CD4-positive, alpha-beta T cell (primary cell): ENCODE measurements around the gene KLC4. TPM values are rescaled to one million over a fixed set of nuclear protein-coding genes. Genes with fewer than 3 reads are reported as not detected.

Experiments
- ATAC-seq: fragments of 200-7000 bp; cut with Tn5 transposase; one replicate; pipeline ENCODE4 v1.10.0; 2022; ENCODE audit warnings: mild to moderate bottlenecking; ENCODE audit not compliant: poor library complexity
- CTCF ChIA-PET: fragments of 350-600 bp; sonication (Branson Sonifier 250); formaldehyde crosslinking; loops from one replicate; lab custom pipeline; 2021; ENCODE audit warnings: antibody characterized with exemption, inconsistent platforms; lab: Charles Lee
- POLR2A ChIA-PET: fragments of 350-600 bp; sonication (Branson Sonifier 250); formaldehyde crosslinking; loops from one replicate; lab custom pipeline; 2021; ENCODE audit warnings: antibody characterized with exemption, inconsistent platforms; lab: Charles Lee
- DNase-seq, 14 experiments: peaks; one replicate each; pipeline ENCODE4 v3.0.0-alpha.2; 2013 to 2020; ENCODE audit warnings: mixed read lengths in 2 of 14
- H3K27ac ChIP-seq, 2 donors: one replicate each; pipeline versions ENCODE4 v1.5.1 to v1.7.0; 2013; ENCODE audit warnings: low read length in 2 of 2, low read depth in 1 of 2, mild to moderate bottlenecking in 1 of 2
- H3K27me3 ChIP-seq, 2 experiments: 1 replicate in 1 of 2; 2 replicates in 1 of 2; pipeline versions ENCODE4 v1.6.1 to v1.7.0; 2013; ENCODE audit warnings: low read length in 2 of 2, control low read depth in 1 of 2, mild to moderate bottlenecking in 1 of 2, moderate library complexity in 1 of 2; ENCODE audit not compliant: insufficient read depth in 2 of 2, control insufficient read depth in 1 of 2
- H3K36me3 ChIP-seq: one replicate; pipeline ENCODE4 v1.6.1; 2013; ENCODE audit warnings: low read length, control low read depth; ENCODE audit not compliant: insufficient read depth
- H3K4me1 ChIP-seq: one replicate; pipeline ENCODE4 v1.6.1; 2013; ENCODE audit warnings: low read length, control low read depth; ENCODE audit not compliant: insufficient read depth
- H3K4me3 ChIP-seq: one replicate; pipeline ENCODE4 v1.5.1; 2013; ENCODE audit warnings: mild to moderate bottlenecking, low read length, moderate library complexity
- H3K9me3 ChIP-seq, 2 experiments: 1 replicate in 1 of 2; 2 replicates in 1 of 2; pipeline versions ENCODE4 v1.6.1 to v1.7.0; 2013; ENCODE audit warnings: low read length in 2 of 2, mild to moderate bottlenecking in 2 of 2, control low read depth in 1 of 2, moderate library complexity in 1 of 2; ENCODE audit not compliant: control insufficient read depth in 1 of 2, insufficient read depth in 1 of 2
- H3K27ac Mint-ChIP-seq: one replicate; pipeline ENCODE4 v1.8.0; 2020; ENCODE audit warnings: mixed read lengths
- H3K27me3 Mint-ChIP-seq: one replicate; pipeline ENCODE4 v1.8.0; 2021; ENCODE audit warnings: mixed read lengths
- H3K36me3 Mint-ChIP-seq: one replicate; pipeline ENCODE4 v1.8.0; 2021; ENCODE audit warnings: low read depth, mixed read lengths
- H3K4me1 Mint-ChIP-seq: one replicate; pipeline ENCODE4 v1.8.0; 2021; ENCODE audit warnings: low read depth, mixed read lengths
- H3K4me3 Mint-ChIP-seq: one replicate; pipeline ENCODE4 v1.8.0; 2020; ENCODE audit warnings: mild to moderate bottlenecking, mixed read lengths
- H3K9me3 Mint-ChIP-seq: one replicate; pipeline ENCODE4 v1.8.0; 2020; ENCODE audit warnings: mixed read lengths
- CTCF ChIP-seq: fragments of 200-600 bp; IDR thresholded peaks from one replicate; pipeline ENCODE4 v1.8.0; 2022; ENCODE audit warnings: antibody characterized with exemption, mild to moderate bottlenecking
- intact Hi-C, 2 experiments: fragments of 100-400 bp; cut with DNase I in 1 of 2; cut with micrococcal nuclease in 1 of 2; formaldehyde crosslinking; loops; one replicate each; pipeline versions ENCODE4 v1.15.1 to v1.9.0; 2023 to 2025; cut with DNase I, micrococcal nuclease
- total RNA-seq, 174 experiments: library from RNA in 2 of 174; stranded (reverse) in 2 of 174; gene quantifications; one replicate each; pipeline ENCODE4 v1.2.3 and lab custom pipeline; 2021 to 2026

Gene KLC4
- total RNA-seq, 2 experiments from 2014 or later: 39.6 to 40.8 TPM

- ATAC-seq (no peak), DNase-seq (no peak)
- no peaks in the 10 kb centered on the region for H3K36me3 ChIP-seq
- no peaks in the 10 kb centered on the region for H3K9me3 ChIP-seq
- intact Hi-C loops: no loop called here
- Mint-ChIP-seq H3K27me3 (peaks cover 8% of the 10 kb centered on the region), H3K9me3 (no peaks in the 10 kb centered on the region), H3K36me3 (no peaks in the 10 kb centered on the region), H3K4me1 (peaks cover 3% of the 10 kb centered on the region), H3K27ac (no peak overlapping the region), H3K4me3 (no peak overlapping the region)
- CTCF ChIA-PET: no interaction called here
- TF ChIP-seq CTCF: no peak
- no peaks in the 10 kb centered on the region for H3K27me3 ChIP-seq
- H3K4me3 ChIP-seq: no peak overlapping the region
- no peaks in the 10 kb centered on the region for H3K4me1 ChIP-seq
- POLR2A ChIA-PET: no interaction called here
- H3K27ac ChIP-seq: no peak overlapping the region
Measured at GRCh38 chr6:43082806-43083655, 23.6 kb downstream of the KLC4 start.

- no peaks in the 10 kb centered on the region for H3K36me3 ChIP-seq
- no peaks in the 10 kb centered on the region for H3K9me3 Mint-ChIP-seq
- ChIA-PET CTCF (no interaction called here), POLR2A (no interaction called here)
- no peak for TF ChIP-seq CTCF
- H3K4me3 ChIP-seq: no peak overlapping the region
- H3K4me3 Mint-ChIP-seq: no peak overlapping the region
- no peak overlapping the region for H3K27ac ChIP-seq
- H3K4me1 Mint-ChIP-seq: no peaks in the 10 kb centered on the region
- H3K9me3 ChIP-seq: no peaks in the 10 kb centered on the region
- ATAC-seq: no peak
- intact Hi-C loops: no loop called here
- no peaks in the 10 kb centered on the region for H3K27me3 ChIP-seq
- H3K36me3 Mint-ChIP-seq: no peaks in the 10 kb centered on the region
- no peak for DNase-seq
- H3K4me1 ChIP-seq: no peaks in the 10 kb centered on the region
- peaks cover under 1% of the 10 kb centered on the region for H3K27me3 Mint-ChIP-seq
- H3K27ac Mint-ChIP-seq: no peak overlapping the region
Measured at GRCh38 chr6:43086022-43086658, 26.7 kb downstream of the KLC4 start.

- H3K36me3 Mint-ChIP-seq: no peaks in the 10 kb centered on the region
- ATAC-seq (no peak), DNase-seq (no peak)
- ChIA-PET POLR2A (no interaction called here), CTCF (no interaction called here)
- no peaks in the 10 kb centered on the region for H3K27me3 Mint-ChIP-seq
- H3K4me3 Mint-ChIP-seq: no peak overlapping the region
- no peak overlapping the region for H3K27ac Mint-ChIP-seq
- Histone ChIP-seq H3K27me3 (no peaks in the 10 kb centered on the region), H3K9me3 (no peaks in the 10 kb centered on the region), H3K4me3 (no peak overlapping the region), H3K27ac (no peak overlapping the region), H3K36me3 (no peaks in the 10 kb centered on the region), H3K4me1 (no peaks in the 10 kb centered on the region)
- intact Hi-C loops: no loop called here
- peaks cover 11% of the 10 kb centered on the region for H3K4me1 Mint-ChIP-seq
- TF ChIP-seq CTCF: no peak
- no peaks in the 10 kb centered on the region for H3K9me3 Mint-ChIP-seq
Measured at GRCh38 chr6:43088654-43089056, 29.2 kb downstream of the KLC4 start.
